ENCODE data around the gene AGPAT2. TPM values are rescaled to one million over a fixed set of nuclear protein-coding genes. Genes with fewer than 3 reads are reported as not detected.

The AGPAT2 gene
- total and polyA plus RNA-seq, 8 donors = 24.9 to 170 (median 35.4) TPM

- no peak for ATAC-seq
- no peak for TF ChIP-seq CTCF (IDR thresholded peaks at IDR 0.05)
- Histone ChIP-seq H3K27me3 (peaks cover 0 to 92% of the 10 kb centered on the region in 2 donors), H3K36me3 (peaks cover 0 to 5% of the 10 kb centered on the region in 2 donors), H3K4me1 (peaks cover 0 to 31% of the 10 kb centered on the region in 2 donors), H3K27ac (peak overlapping the region; percentile 73 to 85), H3K9me3 (no peaks in the 10 kb centered on the region), H3K4me3 (peak overlapping the region; percentile 15 to 45)
- intact Hi-C loops (cut with DNase I) = no loop called here
- no peak for DNase-seq
These were observed 21.4 kb downstream of the AGPAT2 start for GRCh38 chr9:136665704-136666371.

DNA sequence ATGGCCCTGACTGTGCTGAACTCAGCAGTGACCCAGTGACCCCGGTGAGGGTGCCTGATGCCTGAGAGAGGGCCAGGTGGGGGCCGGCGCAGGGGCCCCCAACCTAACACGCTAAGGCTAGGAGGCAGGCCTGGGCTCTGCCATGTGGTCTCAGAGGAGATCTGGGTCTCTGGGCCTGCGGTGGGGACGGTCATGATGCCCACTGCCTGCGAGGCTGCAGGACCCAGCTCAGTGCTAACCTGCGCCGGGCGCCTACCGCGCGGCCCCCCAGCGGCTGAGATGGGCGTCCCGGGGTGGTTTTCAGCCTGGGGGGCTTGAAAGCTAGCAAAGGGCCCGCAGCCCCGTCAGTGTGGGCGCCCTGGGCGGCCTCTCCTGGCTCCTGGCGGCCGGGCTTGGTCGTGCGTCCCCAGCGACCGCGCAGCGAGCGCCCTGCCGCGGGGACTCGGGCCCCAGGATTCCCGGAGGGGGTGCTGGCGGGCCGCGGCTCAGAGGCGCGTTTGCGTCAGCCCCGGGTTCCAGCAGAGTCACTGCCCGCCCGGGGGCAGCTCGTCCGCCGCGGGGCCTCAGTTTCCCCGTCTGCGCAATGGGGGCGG, 22.1 kb downstream of the AGPAT2 start:
- ATAC-seq (peak; percentile 3), DNase-seq (no peak)
- peak overlapping the region; percentile 85 to 87 for H3K27ac ChIP-seq
- intact Hi-C loops (cut with DNase I) = no loop called here
- H3K36me3 ChIP-seq = peaks cover 0 to 5% of the 10 kb centered on the region in 2 donors
- H3K4me3 ChIP-seq = peak overlapping the region; percentile 27 to 45
- H3K4me1 ChIP-seq = peaks cover 0 to 35% of the 10 kb centered on the region in 2 donors
- TF ChIP-seq CTCF (IDR thresholded peaks at IDR 0.05) = peak in 1 of 2 donors; percentile 30
- H3K27me3 ChIP-seq = peaks cover 0 to 96% of the 10 kb centered on the region in 2 donors
- no peaks in the 10 kb centered on the region for H3K9me3 ChIP-seq

DNA sequence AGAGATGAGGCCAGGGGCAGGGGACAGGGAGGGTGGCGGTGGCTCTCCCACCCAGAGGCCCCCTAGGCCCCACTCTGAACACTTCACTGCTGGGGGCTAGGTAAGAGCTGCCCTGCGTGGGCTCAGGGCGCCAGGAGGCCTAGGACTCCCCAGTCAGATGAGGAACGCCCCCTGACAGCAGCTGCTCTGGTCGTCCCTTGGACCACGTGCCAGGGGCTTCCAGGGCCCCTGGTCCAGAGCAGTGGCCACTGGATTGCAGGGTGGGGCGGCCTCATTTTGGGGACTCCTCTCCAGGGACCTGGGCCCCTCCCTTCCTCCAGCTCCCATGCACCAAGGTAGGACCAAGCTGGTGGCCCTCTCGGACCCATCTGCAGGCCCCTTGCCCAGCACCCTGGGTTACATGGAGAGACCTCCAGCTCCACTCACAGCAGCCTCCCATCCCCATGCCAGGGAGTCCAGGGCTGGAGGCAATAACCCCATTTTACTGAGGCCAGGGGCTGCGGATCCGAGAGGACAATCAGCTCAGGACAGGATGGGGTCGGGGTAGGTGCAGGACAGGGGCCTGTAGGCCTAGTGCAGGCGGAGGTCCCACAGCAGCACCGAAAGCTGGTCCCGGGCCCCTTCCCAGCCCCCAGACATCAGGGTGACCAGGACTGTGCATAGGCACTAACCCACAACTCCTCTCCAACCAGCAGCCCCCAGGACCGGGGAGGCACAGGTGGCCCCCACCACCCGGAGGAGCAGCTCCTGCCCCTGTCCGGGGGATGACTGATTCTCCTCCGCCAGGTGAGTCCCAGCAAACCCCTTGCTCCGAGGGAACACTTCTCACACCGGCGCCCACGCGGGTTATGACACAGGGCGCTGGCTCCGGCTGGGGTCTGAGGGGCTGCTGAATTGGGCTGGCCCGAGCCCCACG, 23.0 kb downstream of the AGPAT2 start:
- H3K36me3 ChIP-seq = peaks cover 0 to 5% of the 10 kb centered on the region in 2 donors
- H3K9me3 ChIP-seq = no peaks in the 10 kb centered on the region
- H3K4me3 ChIP-seq = peak overlapping the region; percentile 27 to 45
- intact Hi-C loops (cut with DNase I) = no loop called here
- TF ChIP-seq CTCF (IDR thresholded peaks at IDR 0.05) = no peak
- DNase-seq (no peak), ATAC-seq (no peak)
- peak overlapping the region; percentile 85 to 87 for H3K27ac ChIP-seq
- H3K27me3 ChIP-seq = peaks cover 0 to 96% of the 10 kb centered on the region in 2 donors
- peaks cover 0 to 33% of the 10 kb centered on the region in 2 donors for H3K4me1 ChIP-seq

DNA sequence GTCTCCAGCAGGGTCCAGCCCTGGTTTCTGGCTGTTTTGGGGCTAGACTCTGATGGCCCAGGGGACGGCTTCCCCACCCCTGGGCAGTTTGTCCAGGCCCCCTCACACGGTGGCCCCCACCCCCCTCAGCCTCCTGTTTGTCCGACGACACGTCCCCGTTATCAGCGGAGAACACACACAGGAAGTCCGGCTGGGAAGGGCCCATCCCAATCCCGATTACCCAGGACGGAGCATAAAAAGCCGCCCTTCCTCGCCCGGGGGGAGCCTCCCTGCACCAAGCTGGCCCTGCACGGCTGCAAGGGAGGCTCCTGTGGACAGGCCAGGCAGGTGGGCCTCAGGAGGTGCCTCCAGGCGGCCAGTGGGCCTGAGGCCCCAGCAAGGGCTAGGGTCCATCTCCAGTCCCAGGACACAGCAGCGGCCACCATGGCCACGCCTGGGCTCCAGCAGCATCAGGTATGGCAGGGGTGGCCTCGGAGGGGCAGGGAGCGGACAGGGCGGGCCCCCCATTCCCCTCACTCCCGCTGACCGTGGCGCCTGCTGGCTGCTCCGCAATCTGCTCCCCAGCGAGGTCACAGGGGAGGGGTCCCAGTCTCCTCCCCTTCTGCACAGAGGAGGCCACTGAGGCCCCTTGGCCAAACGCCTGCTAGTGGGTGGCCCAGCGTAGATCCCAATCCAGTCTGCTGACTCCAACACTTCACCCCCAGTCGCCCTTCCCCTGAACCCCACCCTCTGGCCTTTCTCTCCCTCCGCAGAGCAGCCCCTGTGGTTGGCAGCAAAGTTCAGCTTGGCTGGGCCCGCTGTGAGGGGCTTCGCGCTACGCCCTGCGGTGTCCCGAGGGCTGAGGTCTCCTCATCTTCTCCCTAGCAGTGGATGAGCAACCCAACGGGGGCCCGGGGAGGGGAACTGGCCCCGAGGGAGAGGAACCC, 24.3 kb downstream of the AGPAT2 start, which contains the start of gene EGFL7:
TSS of gene EGFL7 (plus strand) at position 261 of the 926 bp plus-strand sequence. CDS start 5,367 bp downstream, outside the sequence.
- no peak for TF ChIP-seq CTCF (IDR thresholded peaks at IDR 0.05)
- Histone ChIP-seq H3K9me3 (no peaks in the 10 kb centered on the region), H3K27me3 (peaks cover 0 to 96% of the 10 kb centered on the region in 2 donors), H3K27ac (peak within 1 kb of the TSS; percentile 85 to 87), H3K36me3 (peaks cover 0 to 5% of the 10 kb centered on the region in 2 donors), H3K4me1 (peaks cover 0 to 32% of the 10 kb centered on the region in 2 donors), H3K4me3 (peak within 1 kb of the TSS; percentile 27 to 45)
- DNase-seq (peak in 1 of 4 donors; percentile 61), ATAC-seq (peak; percentile 10)
- intact Hi-C loops (cut with DNase I) = no loop called here

All from left lung (tissue), 10 donors.